HepG2 (cell line): ENCODE results near the gene ELF2. TPM values are rescaled to one million over a fixed set of nuclear protein-coding genes. Genes with fewer than 3 reads are reported as not detected.

ENCODE experiments used
- DMAP1 ChIP-seq: IDR thresholded peaks from 2 replicates; pipeline ENCODE4 v1.6.1; 2016
- FOXO1 ChIP-seq: sonication (generic); formaldehyde crosslinking; IDR thresholded peaks from 2 replicates; pipeline ENCODE4 v1.4.0; 2020; ENCODE audit warnings: missing genetic modification reagents
- IKZF4 ChIP-seq: sonication (generic); formaldehyde crosslinking; IDR thresholded peaks from 2 replicates; pipeline ENCODE4 v1.5.1; 2020; ENCODE audit warnings: borderline replicate concordance, mild to moderate bottlenecking, low read depth, missing genetic modification reagents; ENCODE audit errors: not compliant biosample characterization
- KLF13 ChIP-seq: sonication (generic); formaldehyde crosslinking; IDR thresholded peaks from 2 replicates; pipeline ENCODE4 v1.4.0; 2020; ENCODE audit warnings: mild to moderate bottlenecking, missing genetic modification reagents
- MED13 ChIP-seq: sonication (generic); formaldehyde crosslinking; IDR thresholded peaks from 2 replicates; pipeline ENCODE4 v1.5.0; 2020; ENCODE audit warnings: missing genetic modification reagents
- MIER2 ChIP-seq: IDR thresholded peaks from 2 replicates; pipeline ENCODE4 v1.6.1; 2016; ENCODE audit warnings: missing biosample characterization, missing genetic modification reagents
- MTF2 ChIP-seq: sonication (generic); formaldehyde crosslinking; IDR thresholded peaks from 2 replicates; pipeline ENCODE4 v1.5.0; 2020; ENCODE audit warnings: missing genetic modification reagents, borderline replicate concordance
- PRPF4 ChIP-seq: fragments of 200-400 bp; formaldehyde crosslinking; IDR thresholded peaks from 2 replicates; pipeline ENCODE4 v1.6.1; 2016; ENCODE audit warnings: low read length, low read depth; ENCODE audit not compliant: poor library complexity, severe bottlenecking
- REPIN1 ChIP-seq: sonication (generic); formaldehyde crosslinking; IDR thresholded peaks from 2 replicates; pipeline ENCODE4 v1.8.0; 2022; ENCODE audit warnings: missing genetic modification reagents, low read depth, mild to moderate bottlenecking, borderline replicate concordance
- SATB2 ChIP-seq: sonication (generic); formaldehyde crosslinking; IDR thresholded peaks from 2 replicates; pipeline ENCODE4 v1.5.0; 2020; ENCODE audit warnings: missing genetic modification reagents
- SP1 ChIP-seq, 2 experiments: fragments of 450-650 bp in 1 of 2; sonication (generic) in 1 of 2; formaldehyde crosslinking in 1 of 2; IDR thresholded peaks; 2 replicates each; pipeline versions ENCODE4 v1.4.0 to v1.6.1; 2016 to 2020; ENCODE audit warnings: missing genetic modification reagents in 1 of 2
- SRSF1 ChIP-seq: fragments of 200-400 bp; formaldehyde crosslinking; optimal IDR thresholded peaks from 2 replicates; pipeline ENCODE3; 2017; ENCODE audit warnings: mild to moderate bottlenecking, low read depth, low read length, moderate library complexity
- SRSF9 ChIP-seq: fragments of 200-400 bp; formaldehyde crosslinking; IDR thresholded peaks from 2 replicates; pipeline ENCODE4 v1.6.1; 2018; ENCODE audit warnings: borderline replicate concordance, mild to moderate bottlenecking, low read depth, low read length; ENCODE audit not compliant: insufficient read depth, poor library complexity, severe bottlenecking
- TARDBP ChIP-seq: sonication (generic); formaldehyde crosslinking; IDR thresholded peaks from 2 replicates; pipeline ENCODE4 v1.8.0; 2022; ENCODE audit warnings: mild to moderate bottlenecking, missing genetic modification reagents
- XRCC5 ChIP-seq: fragments of 200-400 bp; formaldehyde crosslinking; optimal IDR thresholded peaks from 2 replicates; pipeline ENCODE3; 2017; ENCODE audit warnings: mild to moderate bottlenecking, low read length
- ZFP62 ChIP-seq: sonication (generic); formaldehyde crosslinking; IDR thresholded peaks from 2 replicates; pipeline ENCODE4 v1.4.0; 2020; ENCODE audit warnings: missing genetic modification reagents
- ZNF12 ChIP-seq: sonication (generic); formaldehyde crosslinking; IDR thresholded peaks from 2 replicates; pipeline ENCODE4 v1.5.0; 2020; ENCODE audit warnings: missing genetic modification reagents
- ZNF263 ChIP-seq: sonication (generic); formaldehyde crosslinking; IDR thresholded peaks from 2 replicates; pipeline ENCODE4 v1.4.0; 2020; ENCODE audit warnings: missing genetic modification reagents
- ZNF431 ChIP-seq: sonication (generic); formaldehyde crosslinking; IDR thresholded peaks from 2 replicates; pipeline ENCODE4 v1.9.0; 2022; ENCODE audit warnings: missing genetic modification reagents, low read depth, mild to moderate bottlenecking, borderline replicate concordance
- ZNF644 ChIP-seq: IDR thresholded peaks from 2 replicates; pipeline ENCODE4 v1.6.1; 2016; ENCODE audit warnings: low read depth
- ZNF816 ChIP-seq: sonication (generic); formaldehyde crosslinking; IDR thresholded peaks from 2 replicates; pipeline ENCODE4 v1.8.0; 2022; ENCODE audit warnings: missing genetic modification reagents, mild to moderate bottlenecking, borderline replicate concordance
- polyA plus RNA-seq, 8 experiments: library from polyadenylated mRNA; depleted of rRNA in 3 of 8; stranded (reverse) in 7 of 8; unstranded in 1 of 8; fragments of >200 nt; fragmentation: Illumina TruSeq in 4 of 8; extraction: Trizol in 4 of 8; gene quantifications; 2 replicates each; pipeline versions ENCODE4 v1.2.1 to v1.2.3, GENCODE V29; 2011 to 2016; ENCODE audit warnings: low read depth in 4 of 8, missing spikeins in 1 of 8, mixed read lengths in 1 of 8; ENCODE audit not compliant: insufficient read depth in 1 of 8
- total RNA-seq, 5 experiments: library from RNA; depleted of rRNA; stranded (reverse); fragments of >200 nt; fragmentation: Illumina TruSeq; extraction: Trizol; gene quantifications; 2 replicates each; pipeline ENCODE4 v1.2.3, GENCODE V29; 2016; ENCODE audit warnings: low read depth in 1 of 5
- TF ChIP-seq, protein P1 (sequence below): sonication (generic); formaldehyde crosslinking; IDR thresholded peaks from 2 replicates; pipeline ENCODE4 v1.4.0; 2020; ENCODE audit warnings: missing genetic modification reagents
- TF ChIP-seq, protein P2 (sequence below): sonication (generic); formaldehyde crosslinking; IDR thresholded peaks from 2 replicates; pipeline ENCODE4 v1.8.0; 2022; ENCODE audit warnings: low read depth, missing genetic modification reagents
- TF ChIP-seq, protein P3 (sequence below): IDR thresholded peaks from 2 replicates; pipeline ENCODE4 v1.6.1; 2016; ENCODE audit warnings: missing compliant biosample characterization, missing genetic modification reagents, borderline replicate concordance
- TF ChIP-seq, protein P4 (sequence below): sonication (generic); formaldehyde crosslinking; conservative IDR thresholded peaks from 2 replicates; pipeline ENCODE4 v1.8.0; 2022; ENCODE audit warnings: low read depth, missing genetic modification reagents

Gene ELF2
- total and polyA plus RNA-seq, 2 of the 13 experiments (the other 11 are each of a cell fraction or from before 2014, with no cell fraction given): 28.6 to 35.4 TPM

DNA sequence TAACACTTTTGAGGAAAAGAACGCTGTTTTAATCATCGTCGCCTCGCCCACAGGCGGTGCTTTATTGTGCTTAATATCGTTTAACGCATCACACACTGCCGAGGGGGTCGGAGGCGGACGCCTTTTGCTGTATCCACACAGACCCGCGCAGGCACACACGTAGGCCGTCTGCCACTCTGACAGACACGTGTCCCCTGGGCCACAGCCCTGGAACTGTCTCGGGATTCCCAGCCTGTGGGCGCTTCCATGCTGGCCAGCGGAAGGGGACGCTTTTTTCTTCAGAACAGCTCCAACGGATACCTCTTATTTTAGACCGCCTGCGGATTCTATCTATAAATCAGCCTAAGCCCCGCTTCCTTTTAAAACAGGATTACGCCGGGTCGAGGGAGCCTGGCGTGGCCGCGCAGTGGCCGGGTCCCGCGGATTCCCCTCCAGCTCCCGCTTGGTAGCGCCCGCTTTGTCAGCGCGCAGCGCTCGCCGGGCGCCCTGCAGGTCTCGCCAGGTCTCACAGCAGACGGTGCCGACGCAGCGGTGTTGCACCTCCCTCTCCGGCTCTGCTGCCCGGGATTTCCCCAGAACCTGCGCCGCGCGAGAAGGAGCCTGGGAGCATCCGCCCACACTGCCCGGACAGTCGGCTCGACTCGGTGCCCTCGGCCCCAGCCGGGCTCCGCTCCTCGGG is 161.6 kb downstream of the ELF2 start, which contains the start of gene NOCT (continued):
- TF ChIP-seq, protein P1, sequence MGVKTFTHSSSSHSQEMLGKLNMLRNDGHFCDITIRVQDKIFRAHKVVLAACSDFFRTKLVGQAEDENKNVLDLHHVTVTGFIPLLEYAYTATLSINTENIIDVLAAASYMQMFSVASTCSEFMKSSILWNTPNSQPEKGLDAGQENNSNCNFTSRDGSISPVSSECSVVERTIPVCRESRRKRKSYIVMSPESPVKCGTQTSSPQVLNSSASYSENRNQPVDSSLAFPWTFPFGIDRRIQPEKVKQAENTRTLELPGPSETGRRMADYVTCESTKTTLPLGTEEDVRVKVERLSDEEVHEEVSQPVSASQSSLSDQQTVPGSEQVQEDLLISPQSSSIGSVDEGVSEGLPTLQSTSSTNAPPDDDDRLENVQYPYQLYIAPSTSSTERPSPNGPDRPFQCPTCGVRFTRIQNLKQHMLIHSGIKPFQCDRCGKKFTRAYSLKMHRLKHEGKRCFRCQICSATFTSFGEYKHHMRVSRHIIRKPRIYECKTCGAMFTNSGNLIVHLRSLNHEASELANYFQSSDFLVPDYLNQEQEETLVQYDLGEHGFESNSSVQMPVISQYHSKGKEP: no peak
- no peak for TF ChIP-seq SRSF9
- TF ChIP-seq ZNF263 (CRISPR knock-in tag): peak; percentile 8; the same call in 1 of the 2 replicates
- TF ChIP-seq, protein P2, sequence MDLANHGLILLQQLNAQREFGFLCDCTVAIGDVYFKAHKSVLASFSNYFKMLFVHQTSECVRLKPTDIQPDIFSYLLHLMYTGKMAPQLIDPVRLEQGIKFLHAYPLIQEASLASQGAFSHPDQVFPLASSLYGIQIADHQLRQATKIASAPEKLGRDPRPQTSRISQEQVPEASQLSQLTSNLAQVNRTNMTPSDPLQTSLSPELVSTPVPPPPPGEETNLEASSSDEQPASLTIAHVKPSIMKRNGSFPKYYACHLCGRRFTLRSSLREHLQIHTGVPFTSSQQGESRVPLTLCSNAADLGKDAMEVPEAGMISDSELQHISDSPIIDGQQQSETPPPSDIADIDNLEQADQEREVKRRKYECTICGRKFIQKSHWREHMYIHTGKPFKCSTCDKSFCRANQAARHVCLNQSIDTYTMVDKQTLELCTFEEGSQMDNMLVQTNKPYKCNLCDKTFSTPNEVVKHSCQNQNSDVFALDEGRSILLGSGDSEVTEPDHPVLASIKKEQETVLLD (CRISPR knock-in tag): peak; percentile 70; the same call in 1 of the 2 replicates
- TF ChIP-seq REPIN1: no peak
- peak; percentile 41 for TF ChIP-seq FOXO1 (CRISPR knock-in tag)
- TF ChIP-seq ZNF431 (CRISPR knock-in tag): peak; percentile 88; the same call in 1 of the 2 replicates
- TF ChIP-seq XRCC5: peak; percentile 71
- no peak; the same call in 1 of the 2 replicates for TF ChIP-seq MIER2 (CRISPR knock-in tag)
- no peak for TF ChIP-seq ZNF644 (CRISPR knock-in tag)
- peak; percentile 81 for TF ChIP-seq DMAP1 (CRISPR knock-in tag)
- TF ChIP-seq, protein P3, sequence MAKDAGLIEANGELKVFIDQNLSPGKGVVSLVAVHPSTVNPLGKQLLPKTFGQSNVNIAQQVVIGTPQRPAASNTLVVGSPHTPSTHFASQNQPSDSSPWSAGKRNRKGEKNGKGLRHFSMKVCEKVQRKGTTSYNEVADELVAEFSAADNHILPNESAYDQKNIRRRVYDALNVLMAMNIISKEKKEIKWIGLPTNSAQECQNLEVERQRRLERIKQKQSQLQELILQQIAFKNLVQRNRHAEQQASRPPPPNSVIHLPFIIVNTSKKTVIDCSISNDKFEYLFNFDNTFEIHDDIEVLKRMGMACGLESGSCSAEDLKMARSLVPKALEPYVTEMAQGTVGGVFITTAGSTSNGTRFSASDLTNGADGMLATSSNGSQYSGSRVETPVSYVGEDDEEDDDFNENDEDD: peak; percentile 73; the same call in 1 of the 2 replicates
- no peak for TF ChIP-seq TARDBP (CRISPR knock-in tag)
- TF ChIP-seq MTF2 (CRISPR knock-in tag): no peak
- TF ChIP-seq ZFP62 (CRISPR knock-in tag): no peak
- TF ChIP-seq SRSF1: no peak
- no peak for TF ChIP-seq MED13 (CRISPR knock-in tag)
- TF ChIP-seq ZNF816 (CRISPR knock-in tag): no peak; the same call in 1 of the 2 replicates
- TF ChIP-seq, protein P4, sequence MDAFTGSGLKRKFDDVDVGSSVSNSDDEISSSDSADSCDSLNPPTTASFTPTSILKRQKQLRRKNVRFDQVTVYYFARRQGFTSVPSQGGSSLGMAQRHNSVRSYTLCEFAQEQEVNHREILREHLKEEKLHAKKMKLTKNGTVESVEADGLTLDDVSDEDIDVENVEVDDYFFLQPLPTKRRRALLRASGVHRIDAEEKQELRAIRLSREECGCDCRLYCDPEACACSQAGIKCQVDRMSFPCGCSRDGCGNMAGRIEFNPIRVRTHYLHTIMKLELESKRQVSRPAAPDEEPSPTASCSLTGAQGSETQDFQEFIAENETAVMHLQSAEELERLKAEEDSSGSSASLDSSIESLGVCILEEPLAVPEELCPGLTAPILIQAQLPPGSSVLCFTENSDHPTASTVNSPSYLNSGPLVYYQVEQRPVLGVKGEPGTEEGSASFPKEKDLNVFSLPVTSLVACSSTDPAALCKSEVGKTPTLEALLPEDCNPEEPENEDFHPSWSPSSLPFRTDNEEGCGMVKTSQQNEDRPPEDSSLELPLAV (CRISPR knock-in tag): no peak
- TF ChIP-seq SP1 (IDR thresholded peaks at IDR 0.05): no peak
- no peak; the same call in 1 of the 2 replicates for TF ChIP-seq SP1 (CRISPR knock-in tag; IDR thresholded peaks at IDR 0.05)
- TF ChIP-seq SATB2: peak; percentile 13; the same call in 1 of the 2 replicates
- peak; percentile 75 for TF ChIP-seq IKZF4 (CRISPR knock-in tag)
- TF ChIP-seq PRPF4: no peak
- no peak for TF ChIP-seq KLF13 (CRISPR knock-in tag)
- TF ChIP-seq ZNF12: peak; percentile 72; the same call in 1 of the 2 replicates
